ENCODE data around the gene ERN1.

Gene ERN1

GRCh38 chr17:64001763-64002529, 128.0 kb downstream of the ERN1 start:
- DNase-seq: no peak

- no peak for DNase-seq
Observed at GRCh38 chr17:64001091-64001579, 128.8 kb downstream of the ERN1 start.

GRCh38 chr17:63999680-64000531, 130.0 kb downstream of the ERN1 start:
- DNase-seq: no peak

DNA sequence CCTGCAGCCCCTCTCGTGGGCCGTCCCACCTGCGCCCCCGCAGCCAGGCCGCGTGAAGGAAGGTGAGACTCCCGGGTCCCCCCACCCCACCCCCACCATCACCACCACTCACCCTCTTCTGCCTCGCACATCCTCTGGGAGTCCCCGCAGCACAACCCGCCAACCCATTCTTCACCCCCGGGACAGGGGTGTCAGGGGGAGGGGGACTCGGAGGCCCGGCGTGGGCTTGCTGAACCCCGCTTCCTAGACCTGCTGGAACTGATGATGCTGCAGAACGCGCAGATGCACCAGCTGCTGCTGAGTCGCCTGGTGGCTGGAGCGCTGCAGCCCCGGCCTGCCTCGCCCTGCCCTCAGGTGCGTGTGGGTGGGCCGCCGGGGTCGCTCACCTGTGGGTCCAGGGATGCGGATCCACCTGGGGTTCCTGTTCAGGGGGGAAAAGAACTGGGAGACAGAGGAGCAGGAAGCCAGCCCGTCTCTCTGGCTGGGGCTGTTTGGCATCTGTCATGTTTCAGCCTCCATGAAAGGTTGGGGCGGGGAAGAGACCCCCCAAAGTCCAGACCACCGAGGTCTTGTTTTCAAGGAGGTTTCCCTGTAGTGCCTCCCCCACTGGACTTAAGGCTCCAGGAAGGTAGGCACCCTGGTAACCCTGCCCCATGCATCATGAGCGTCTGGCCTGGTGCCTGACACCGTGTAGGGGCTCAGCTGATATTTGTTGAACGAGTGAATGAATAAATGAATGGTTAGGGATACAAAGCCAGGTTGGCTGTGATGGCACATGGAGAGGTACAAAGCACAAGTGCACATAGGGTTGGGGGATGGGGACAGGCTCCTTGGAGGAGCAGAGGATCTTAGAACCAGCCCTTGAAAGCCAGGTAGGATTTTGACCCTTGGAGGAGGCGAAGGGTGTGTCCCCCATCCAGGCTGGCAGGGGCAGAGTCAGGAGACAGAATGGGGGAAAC, 130.9 kb downstream of the ERN1 start:
- no peak for DNase-seq

GRCh38 chr17:63998050-63998720, 131.8 kb downstream of the ERN1 start, which contains the start of gene PRR29:
PRR29 (plus strand) TSS chr17:63998351; CDS start chr17:63998365, 14 bp downstream.
- peak; percentile 75 for DNase-seq

DNA sequence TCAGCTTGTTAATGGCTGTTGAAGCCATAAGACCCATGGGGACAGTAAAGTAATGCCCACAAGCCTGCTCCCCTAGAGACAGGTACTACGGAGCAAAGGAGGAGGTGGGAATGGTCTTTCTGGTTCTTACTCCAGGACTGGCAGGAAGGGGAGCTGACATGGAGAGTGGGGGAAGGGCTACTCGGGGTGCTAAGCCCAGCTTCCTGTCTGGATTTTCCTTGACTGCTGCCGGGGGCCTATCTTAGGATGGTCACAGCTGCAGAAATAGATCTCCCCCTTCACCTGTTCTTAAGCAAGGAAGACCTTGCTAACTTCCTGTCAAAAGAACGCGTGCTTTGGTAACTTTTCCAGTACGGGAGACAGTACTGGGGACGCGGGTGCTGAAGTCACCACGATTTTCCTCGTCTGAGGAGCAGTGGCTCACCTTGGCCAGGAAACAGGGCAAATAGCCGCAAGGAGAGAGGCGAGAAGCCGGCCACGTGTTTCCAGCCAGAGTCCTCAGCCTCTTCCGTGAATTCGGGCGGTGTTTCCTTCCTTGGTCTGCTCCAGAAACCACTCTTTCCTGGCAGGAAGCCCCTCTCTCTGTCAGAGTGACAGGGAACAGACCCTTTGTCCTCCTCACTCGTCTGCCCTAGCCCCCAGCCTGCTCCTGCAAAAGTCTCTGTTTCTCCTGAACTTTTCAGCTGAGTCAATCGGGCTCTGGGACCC, 132.4 kb downstream of the ERN1 start:
- no peak for DNase-seq

DNA sequence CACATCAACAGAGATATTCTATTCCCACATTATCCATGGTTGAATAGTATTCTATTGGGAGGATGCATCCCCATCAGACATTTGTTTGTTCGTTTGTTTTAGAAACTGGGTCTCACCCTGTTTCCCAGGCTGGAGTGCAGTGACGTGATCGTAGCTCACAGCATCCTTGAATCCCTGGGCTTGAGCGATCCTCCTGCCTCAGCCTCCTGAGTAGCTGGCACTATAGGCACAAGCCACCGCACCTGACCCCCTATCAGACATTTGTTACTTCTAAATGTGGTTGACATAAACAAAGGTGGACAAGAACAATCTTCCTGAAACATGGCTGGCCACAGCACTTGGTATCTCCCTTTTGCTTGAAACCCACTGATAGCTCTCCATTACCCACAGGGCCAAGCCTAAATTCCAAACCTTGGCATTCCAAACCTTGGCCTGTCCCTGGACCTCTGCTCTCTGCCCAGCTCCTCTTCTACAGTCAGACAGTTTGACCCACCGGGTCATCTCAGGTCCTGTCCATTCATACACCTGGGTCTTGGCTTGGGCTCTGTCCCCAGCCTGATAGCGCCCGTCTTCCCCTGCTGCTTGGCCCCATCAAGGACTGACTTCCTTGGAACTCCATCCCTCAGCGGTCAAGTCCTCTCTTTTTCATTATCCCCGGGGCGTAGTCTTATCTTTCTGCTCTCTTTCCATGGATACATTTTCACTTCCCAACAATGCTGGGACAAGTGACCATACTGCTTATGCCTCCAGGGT, 133.3 kb downstream of the ERN1 start:
- no peak for DNase-seq

- no peak for DNase-seq
Observed at GRCh38 chr17:63995626-63996025, 134.3 kb downstream of the ERN1 start.

DNA sequence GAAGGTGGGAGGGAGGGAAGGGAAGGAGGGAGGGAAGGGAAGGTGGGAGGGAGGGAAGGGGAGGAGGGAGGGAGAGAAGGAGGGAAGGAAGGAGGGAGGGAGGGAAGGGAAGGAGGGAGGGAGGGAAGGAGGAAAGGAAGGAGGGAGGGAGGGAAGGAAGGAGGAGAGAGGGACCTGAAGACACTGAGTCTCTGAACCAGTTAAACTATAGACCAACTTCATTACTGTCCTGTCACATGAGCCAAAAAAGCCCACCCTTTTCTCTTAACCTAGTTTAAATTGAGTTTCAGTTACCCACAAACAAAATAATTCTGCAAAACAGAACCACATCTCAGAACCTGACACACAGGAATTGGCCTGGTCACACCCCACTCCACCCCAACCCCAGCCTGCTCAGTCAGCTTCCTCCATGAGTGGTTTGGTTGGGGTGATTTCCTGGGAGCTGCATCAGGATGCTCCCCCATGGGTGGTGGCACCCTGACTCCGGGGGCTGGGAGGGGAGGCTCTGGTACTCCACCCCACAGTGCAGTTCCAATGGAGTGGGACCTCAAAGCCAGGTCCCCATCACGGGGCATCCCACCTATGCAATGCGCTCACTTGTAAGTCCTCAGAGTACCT, 136.5 kb downstream of the ERN1 start:
- DNase-seq: no peak

GRCh38 chr17:63991611-63992010, 138.3 kb downstream of the ERN1 start:
- DNase-seq: no peak

- DNase-seq: no peak
Observed at GRCh38 chr17:63989622-63990345, 140.2 kb downstream of the ERN1 start.

All from 8988T (cell line).